IMR-90 (cell line): ENCODE measurements around the gene LYPD6B. TPM values are rescaled to one million over a fixed set of nuclear protein-coding genes. Genes with fewer than 3 reads are reported as not detected.

Experiments
- ATAC-seq: fragments of 200-7000 bp; cut with Tn5 transposase; 2 replicates; pipeline ENCODE4 v1.9.1; 2020; ENCODE audit warnings: low read depth, mild to moderate bottlenecking, moderate library complexity
- BruUV-seq: library from RNA; stranded (reverse); fragments of 400-500 nt; replicated peaks from 2 replicates; lab custom pipeline; 2021; lab: Mats Ljungman, UMichigan
- CTCF ChIA-PET: fragments of 300-600 bp; formaldehyde crosslinking; extraction: SDS; loops from one replicate; lab custom pipeline; 2021; ENCODE audit warnings: antibody characterized with exemption; lab: Yijun Ruan, JAX
- POLR2A ChIA-PET: fragments of 300-600 bp; sonication (Branson Sonifier 250); formaldehyde crosslinking; loops from one replicate; lab custom pipeline; 2022; ENCODE audit warnings: antibody characterized with exemption; ENCODE audit not compliant: unreplicated experiment; lab: Charles Lee
- DNase-seq: peaks from one replicate; pipeline ENCODE4 v3.0.0; 2013
- H2AFZ ChIP-seq: replicated peaks from 2 replicates; pipeline ENCODE3; 2013; ENCODE audit warnings: low read length, mild to moderate bottlenecking; ENCODE audit not compliant: poor library complexity
- H2AK5ac ChIP-seq: 2 replicates; pipeline ENCODE4 v1.6.1; 2013; ENCODE audit warnings: low read depth, low read length, inconsistent platforms
- H2AK9ac ChIP-seq: replicated peaks from 2 replicates; pipeline ENCODE3; 2013; ENCODE audit warnings: mild to moderate bottlenecking, low read depth, low read length, moderate library complexity; ENCODE audit not compliant: poor library complexity
- H2BK120ac ChIP-seq: 2 replicates; pipeline ENCODE4 v1.6.1; 2013; ENCODE audit warnings: low read depth, low read length, inconsistent platforms
- H2BK15ac ChIP-seq: 3 replicates; pipeline ENCODE4 v1.6.1; 2013; ENCODE audit warnings: low read depth, low read length, inconsistent platforms
- H2BK20ac ChIP-seq: 2 replicates; pipeline ENCODE4 v1.6.1; 2013; ENCODE audit warnings: low read depth, mild to moderate bottlenecking, inconsistent platforms, low read length, moderate library complexity
- H2BK5ac ChIP-seq: 2 replicates; pipeline ENCODE4 v1.6.1; 2013; ENCODE audit warnings: mild to moderate bottlenecking, low read depth, low read length, inconsistent platforms; ENCODE audit not compliant: poor library complexity, severe bottlenecking
- H3K14ac ChIP-seq: replicated peaks from 2 replicates; pipeline ENCODE4 v1.6.1; 2013; ENCODE audit warnings: low read depth, low read length, inconsistent platforms
- H3K18ac ChIP-seq: 2 replicates; pipeline ENCODE4 v1.6.1; 2013; ENCODE audit warnings: low read depth, low read length, control low read depth
- H3K23ac ChIP-seq: 2 replicates; pipeline ENCODE4 v1.6.1; 2013; ENCODE audit warnings: low read depth, low read length, inconsistent platforms
- H3K27ac ChIP-seq: 2 replicates; pipeline ENCODE4 v1.5.1; 2013; ENCODE audit warnings: mild to moderate bottlenecking, control low read depth, low read length; ENCODE audit not compliant: insufficient read depth
- H3K27me3 ChIP-seq: 2 replicates; pipeline ENCODE4 v1.6.1; 2013; ENCODE audit warnings: low read length; ENCODE audit not compliant: control insufficient read depth, insufficient read depth
- H3K36me3 ChIP-seq: 2 replicates; pipeline ENCODE4 v1.6.1; 2013; ENCODE audit warnings: low read length, mixed read lengths; ENCODE audit not compliant: control insufficient read depth, insufficient read depth
- H3K4ac ChIP-seq: 2 replicates; pipeline ENCODE4 v1.6.1; 2013; ENCODE audit warnings: low read depth, low read length, inconsistent platforms
- H3K4me1 ChIP-seq: 2 replicates; pipeline ENCODE4 v1.6.1; 2013; ENCODE audit warnings: low read length, mixed read lengths; ENCODE audit not compliant: control insufficient read depth, insufficient read depth
- H3K4me2 ChIP-seq: 2 replicates; pipeline ENCODE4 v1.6.1; 2013; ENCODE audit warnings: low read depth, mild to moderate bottlenecking, control low read depth, low read length, moderate library complexity
- H3K4me3 ChIP-seq: 2 replicates; pipeline ENCODE4 v1.5.1; 2013; ENCODE audit warnings: low read depth, mild to moderate bottlenecking, control low read depth, low read length, moderate library complexity; ENCODE audit not compliant: insufficient read depth
- H3K56ac ChIP-seq: 2 replicates; pipeline ENCODE4 v1.6.1; 2013; ENCODE audit warnings: low read length, inconsistent platforms; ENCODE audit not compliant: insufficient read depth; ENCODE audit errors: extremely low read depth
- H3K79me1 ChIP-seq, 2 experiments: 2 replicates each; pipeline ENCODE4 v1.6.1; 2013; ENCODE audit warnings: low read length in 2 of 2, inconsistent platforms in 1 of 2, low read depth in 1 of 2
- H3K9ac ChIP-seq: 2 replicates; pipeline ENCODE4 v1.6.1; 2013; ENCODE audit warnings: low read depth, low read length, control low read depth
- H3K9me1 ChIP-seq: 2 replicates; pipeline ENCODE4 v1.6.1; 2013; ENCODE audit warnings: low read length, inconsistent platforms; ENCODE audit not compliant: insufficient read depth
- H3K9me3 ChIP-seq: 2 replicates; pipeline ENCODE4 v1.6.1; 2013; ENCODE audit warnings: low read length; ENCODE audit not compliant: control insufficient read depth, insufficient read depth
- H4K20me1 ChIP-seq: 2 replicates; pipeline ENCODE4 v1.6.1; 2013; ENCODE audit warnings: low read length, inconsistent platforms; ENCODE audit not compliant: insufficient read depth
- H4K5ac ChIP-seq: 2 replicates; pipeline ENCODE4 v1.6.1; 2013; ENCODE audit warnings: mild to moderate bottlenecking, low read depth, low read length, control low read depth
- H4K8ac ChIP-seq, 2 experiments: 2 replicates each; pipeline ENCODE4 v1.6.1; 2013; ENCODE audit warnings: low read depth in 2 of 2, low read length in 2 of 2, control low read depth in 1 of 2, inconsistent platforms in 1 of 2
- H4K91ac ChIP-seq: 2 replicates; pipeline ENCODE4 v1.6.1; 2013; ENCODE audit warnings: low read depth, low read length, inconsistent platforms; ENCODE audit not compliant: insufficient read depth
- CTCF ChIP-seq: conservative IDR thresholded peaks from 2 replicates; pipeline ENCODE4 v1.5.1; 2012; ENCODE audit warnings: mild to moderate bottlenecking, low read depth, low read length, improper control_type of control experiment
- NFE2L2 ChIP-seq: fragments of 150-350 bp; IDR thresholded peaks from 2 replicates; pipeline ENCODE4 v1.6.1; 2016; ENCODE audit warnings: low read depth, mild to moderate bottlenecking, low read length
- WGBS, 2 experiments: methylation state at CpG; one replicate each; pipeline versions ENCODE4 v1.1.5 to v1.1.7; 2013; ENCODE audit warnings: missing lambda C conversion rate in 2 of 2; ENCODE audit not compliant: insufficient read length in 1 of 2; ENCODE audit errors: extremely low coverage in 2 of 2; 5-methylcytosine and 5-hydroxymethylcytosine counted together
- dilution Hi-C: fragments of 300-500 bp; cut with HindIII; formaldehyde crosslinking; loops from one replicate; pipeline ENCODE4 v1.14.3; 2018; ENCODE audit warnings: low sequenced_read_pairs; ENCODE audit not compliant: unreplicated experiment
- in situ Hi-C: fragments of 300-500 bp; cut with MboI; formaldehyde crosslinking; loops from 3 replicates; pipeline ENCODE4 v1.14.3; 2019; ENCODE audit warnings: low sequenced_read_pairs, inconsistent platforms, mixed read lengths
- intact Hi-C: fragments of 100-400 bp; cut with micrococcal nuclease; formaldehyde crosslinking; loops from 2 replicates; pipeline ENCODE4 v1.10.0; 2022
- polyA plus RNA-seq, 3 experiments: library from polyadenylated mRNA; depleted of rRNA; stranded (reverse); fragments of >200 nt; gene quantifications; 2 replicates each; pipeline ENCODE4 v1.2.3, GENCODE V29; 2012; ENCODE audit warnings: low replicate concordance in 1 of 3
- total RNA-seq: library from RNA; depleted of rRNA; stranded (reverse); fragments of >200 nt; gene quantifications from 2 replicates; pipeline ENCODE4 v1.2.3, GENCODE V29; 2012

Gene LYPD6B
- total and polyA plus RNA-seq, 2 of the 4 experiments (the other 2 are of a cell fraction) = 0.05 TPM; not detected in 1

- no peak overlapping the region for H4K5ac ChIP-seq
- peak overlapping the region; percentile 50; the same call in 1 of the 2 replicates for H3K4ac ChIP-seq
- no peak overlapping the region for H3K4me2 ChIP-seq
- no peaks in the 10 kb centered on the region for H3K27me3 ChIP-seq
- ATAC-seq = no peak
- peak overlapping the region; percentile 5; the same call in 1 of the 2 replicates for H4K91ac ChIP-seq
- no TSS peak for BruUV-seq
- TF ChIP-seq CTCF (no peak), NFE2L2 (peak; percentile 71)
- peaks cover 6% of the 10 kb centered on the region; the same call in 1 of the 2 replicates for H3K9me1 ChIP-seq
- no peaks in the 10 kb centered on the region for H3K9me3 ChIP-seq
- H3K14ac ChIP-seq = no peak overlapping the region
- H2AFZ ChIP-seq = no peak overlapping the region
- dilution Hi-C loops = no loop called here
- intact Hi-C loops = loop anchor here (5.0 kb wide), 1 partner anchor 833 kb away; no protein-coding TSS in a partner anchor
- H2BK15ac ChIP-seq = no peak overlapping the region; the same call in 2 of the 3 replicates
- DNase-seq = peak; percentile 32
- no peak overlapping the region for H2AK9ac ChIP-seq
- in situ Hi-C loops = no loop called here
- no CpG with 5 or more reads among the region's 5 CpGs for WGBS, 2 experiments
- no peaks in the 10 kb centered on the region for H3K79me1 ChIP-seq
- no peak overlapping the region for H3K4me3 ChIP-seq
- H3K18ac ChIP-seq = no peak overlapping the region
- H2BK120ac ChIP-seq = peak overlapping the region; percentile 38
- H2AK5ac ChIP-seq = no peak overlapping the region
- peak overlapping the region in 1 of 2 experiments; percentile 2; a peak in 2 of 4 replicates for H4K8ac ChIP-seq
- H3K56ac ChIP-seq = no peak overlapping the region
- H3K4me1 ChIP-seq = peaks cover 9% of the 10 kb centered on the region
- H2BK5ac ChIP-seq = no peak overlapping the region
- no peaks in the 10 kb centered on the region for H3K36me3 ChIP-seq
- ChIA-PET CTCF (no interaction called here), POLR2A (no interaction called here)
- peak overlapping the region; percentile 75; the same call in 1 of the 2 replicates for H2BK20ac ChIP-seq
- no peak overlapping the region for H3K9ac ChIP-seq
- no peak overlapping the region; the same call in 1 of the 2 replicates for H3K23ac ChIP-seq
- H3K27ac ChIP-seq = no peak overlapping the region
- H4K20me1 ChIP-seq = no peaks in the 10 kb centered on the region
These were observed 26.5 kb downstream of the LYPD6B start for GRCh38 chr2:149064856-149065630.
